Mesendoderm (in vitro differentiated cells): ENCODE results near the gene RFC1.
"Not testable (repeated sequence)": the region's sequence is repeated elsewhere in the genome, so short reads cannot be mapped to it uniquely, and the experiment has no call there.

ENCODE experiments used
- DNase-seq: peaks from one replicate; pipeline ENCODE4 v3.0.0; 2013
- H2AK5ac ChIP-seq: 2 replicates; pipeline ENCODE4 v1.6.1; 2013; ENCODE audit warnings: low read length, inconsistent platforms
- H2BK120ac ChIP-seq: 2 replicates; pipeline ENCODE4 v1.6.1; 2013; ENCODE audit warnings: low read depth, mild to moderate bottlenecking, low read length, moderate library complexity, mixed read lengths
- H2BK15ac ChIP-seq: replicated peaks from 2 replicates; pipeline ENCODE4 v1.6.1; 2013; ENCODE audit warnings: low read depth, mild to moderate bottlenecking, moderate library complexity
- H2BK5ac ChIP-seq: 2 replicates; pipeline ENCODE4 v1.6.1; 2013; ENCODE audit warnings: low read length, inconsistent platforms
- H3K18ac ChIP-seq: 2 replicates; pipeline ENCODE4 v1.6.1; 2013; ENCODE audit warnings: mild to moderate bottlenecking, low read length, mixed read lengths
- H3K23ac ChIP-seq: one replicate; pipeline ENCODE4 v1.6.1; 2013; ENCODE audit warnings: low read length
- H3K27ac ChIP-seq: 2 replicates; pipeline ENCODE4 v1.5.1; 2013; ENCODE audit warnings: low read depth, mild to moderate bottlenecking, inconsistent platforms, low read length, moderate library complexity
- H3K27me3 ChIP-seq: 2 replicates; pipeline ENCODE4 v1.6.1; 2013; ENCODE audit warnings: low read length, control low read depth, mild to moderate bottlenecking, inconsistent platforms; ENCODE audit not compliant: insufficient read depth, poor library complexity
- H3K36me3 ChIP-seq: 2 replicates; pipeline ENCODE4 v1.6.1; 2013; ENCODE audit warnings: low read length, inconsistent platforms; ENCODE audit not compliant: control insufficient read depth, insufficient read depth
- H3K4ac ChIP-seq: one replicate; pipeline ENCODE4 v1.6.1; 2013; ENCODE audit warnings: low read depth, mild to moderate bottlenecking, low read length, moderate library complexity
- H3K4me1 ChIP-seq: 2 replicates; pipeline ENCODE4 v1.6.1; 2013; ENCODE audit warnings: low read depth, low read length, inconsistent platforms; ENCODE audit not compliant: control insufficient read depth
- H3K4me2 ChIP-seq: 2 replicates; pipeline ENCODE4 v1.6.1; 2013; ENCODE audit warnings: low read length
- H3K4me3 ChIP-seq: 2 replicates; pipeline ENCODE4 v1.5.1; 2013; ENCODE audit warnings: mild to moderate bottlenecking, low read length
- H3K56ac ChIP-seq: one replicate; pipeline ENCODE4 v1.6.1; 2013; ENCODE audit warnings: low read length
- H3K79me1 ChIP-seq: 2 replicates; pipeline ENCODE4 v1.6.1; 2013; ENCODE audit warnings: low read length, inconsistent platforms
- H3K79me2 ChIP-seq: 2 replicates; pipeline ENCODE4 v1.6.1; 2013; ENCODE audit warnings: mild to moderate bottlenecking, low read length; ENCODE audit not compliant: control insufficient read depth, insufficient read depth
- H3K9ac ChIP-seq: 2 replicates; pipeline ENCODE4 v1.6.1; 2013; ENCODE audit warnings: low read length, inconsistent platforms
- H4K5ac ChIP-seq: one replicate; pipeline ENCODE4 v1.6.1; 2013; ENCODE audit warnings: low read length
- H4K8ac ChIP-seq: one replicate; pipeline ENCODE4 v1.6.1; 2013; ENCODE audit warnings: low read depth, mild to moderate bottlenecking, control low read depth, low read length, moderate library complexity
- WGBS: extraction: QIAGEN DNeasy Blood & Tissue Kit; methylation state at CpG from one replicate; pipeline ENCODE4 v1.1.7; 2013; ENCODE audit warnings: low lambda C conversion rate, missing lambda C conversion rate; ENCODE audit not compliant: insufficient coverage; ENCODE audit errors: extremely low coverage; 5-methylcytosine and 5-hydroxymethylcytosine counted together

Gene RFC1

DNA sequence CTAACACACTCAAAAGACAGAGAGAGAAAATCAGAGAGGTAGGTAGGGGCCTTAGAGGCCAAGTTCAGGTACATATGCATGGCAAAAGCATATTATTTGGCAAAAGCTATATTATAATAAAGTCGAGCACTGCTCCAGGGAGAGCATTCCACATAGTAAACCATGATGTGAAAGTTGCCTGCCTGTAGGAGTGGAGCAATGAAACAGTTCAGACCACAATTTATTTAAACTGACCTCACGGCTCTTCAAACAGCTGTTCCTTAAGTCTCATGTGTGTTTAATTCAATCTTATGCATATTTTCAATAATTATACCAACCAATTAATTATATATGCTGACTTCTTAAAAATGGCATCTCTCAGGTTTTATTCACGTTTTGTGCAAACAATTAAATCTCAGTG lies 3.3 kb downstream of the RFC1 start:
- no peaks in the 10 kb centered on the region for H3K4me1 ChIP-seq
- WGBS = no CpG with 5 or more reads among the region's 3 CpGs
- H3K4me3 ChIP-seq = no peak overlapping the region
- H2BK15ac ChIP-seq = no peak overlapping the region
- no peaks in the 10 kb centered on the region for H3K36me3 ChIP-seq
- no peak overlapping the region for H3K27ac ChIP-seq
- H3K27me3 ChIP-seq = no peaks in the 10 kb centered on the region
- no peak overlapping the region for H3K23ac ChIP-seq
- H2BK120ac ChIP-seq = no peak overlapping the region
- H4K5ac ChIP-seq = no peak overlapping the region
- peaks cover 41% of the 10 kb centered on the region for H3K79me2 ChIP-seq
- no peak overlapping the region for H2BK5ac ChIP-seq
- H3K56ac ChIP-seq = no peak overlapping the region
- no peak overlapping the region for H2AK5ac ChIP-seq
- no peak for DNase-seq
- no peak overlapping the region for H3K18ac ChIP-seq
- H3K79me1 ChIP-seq = peaks cover 13% of the 10 kb centered on the region
- no peak overlapping the region for H3K4me2 ChIP-seq
- H3K9ac ChIP-seq = no peak overlapping the region
- no peak overlapping the region for H3K4ac ChIP-seq
- H4K8ac ChIP-seq = no peak overlapping the region

DNA sequence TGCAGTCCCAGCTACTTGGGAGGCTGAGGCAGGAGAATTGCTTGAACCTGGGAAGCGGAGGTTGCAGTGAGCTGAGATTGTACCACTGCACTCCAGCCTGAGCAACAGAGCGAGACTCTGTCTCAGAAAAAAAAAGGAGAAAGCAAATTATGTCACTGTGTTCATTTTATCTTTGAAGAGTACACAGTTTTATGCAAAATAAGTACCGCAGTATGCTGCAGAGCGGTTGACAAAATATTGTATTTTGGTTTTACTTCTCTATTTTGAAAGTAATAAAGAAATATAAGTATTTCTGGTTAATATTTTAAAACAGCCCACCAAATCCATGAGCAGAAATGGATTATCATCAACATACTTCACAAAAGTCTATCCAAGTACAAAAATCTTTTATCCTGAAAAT lies 5.6 kb downstream of the RFC1 start:
- WGBS = no CpG with 5 or more reads among the region's 4 CpGs
- not testable (repeated sequence) for H3K9ac ChIP-seq, H3K56ac ChIP-seq, H3K23ac ChIP-seq, H2AK5ac ChIP-seq, H2BK15ac ChIP-seq, H3K4ac ChIP-seq, H3K27me3 ChIP-seq, H3K4me2 ChIP-seq, H3K36me3 ChIP-seq, H4K5ac ChIP-seq, H3K27ac ChIP-seq, H3K18ac ChIP-seq, H2BK120ac ChIP-seq, H4K8ac ChIP-seq, DNase-seq, H3K4me3 ChIP-seq, H2BK5ac ChIP-seq, H3K4me1 ChIP-seq
- peaks cover 11% of the 10 kb centered on the region for H3K79me1 ChIP-seq
- peaks cover 46% of the 10 kb centered on the region for H3K79me2 ChIP-seq

DNA sequence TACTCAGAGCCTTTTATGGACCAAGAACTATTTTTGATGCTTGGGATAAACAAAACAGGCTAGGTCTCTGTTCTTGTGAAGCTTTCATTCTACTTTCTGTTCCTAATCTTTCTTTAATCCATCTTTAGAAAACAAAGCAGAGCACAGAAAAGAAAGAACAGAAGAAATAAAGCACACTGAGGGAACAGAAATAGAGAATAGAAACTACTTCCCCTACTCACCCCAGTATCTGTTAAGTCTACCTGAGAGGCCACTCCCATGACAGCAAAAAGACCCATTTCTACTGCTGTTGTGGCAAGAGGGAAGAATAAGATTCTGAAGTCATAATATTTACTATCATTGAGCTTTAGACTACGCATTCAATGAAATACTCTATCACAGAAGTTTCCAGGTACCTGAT lies 9.2 kb downstream of the RFC1 start:
- Histone ChIP-seq H2AK5ac (no peak overlapping the region), H3K56ac (no peak overlapping the region), H3K36me3 (no peaks in the 10 kb centered on the region), H3K4me3 (no peak overlapping the region), H3K27ac (no peak overlapping the region), H2BK15ac (no peak overlapping the region), H3K23ac (no peak overlapping the region), H3K27me3 (no peaks in the 10 kb centered on the region), H4K5ac (no peak overlapping the region), H3K4ac (no peak overlapping the region), H3K9ac (no peak overlapping the region), H3K4me1 (no peaks in the 10 kb centered on the region), H2BK5ac (no peak overlapping the region), H3K79me1 (peaks cover 10% of the 10 kb centered on the region), H3K79me2 (peaks cover 36% of the 10 kb centered on the region), H4K8ac (no peak overlapping the region), H3K18ac (no peak overlapping the region), H2BK120ac (no peak overlapping the region), H3K4me2 (no peak overlapping the region)
- no peak for DNase-seq
- WGBS = no CpG with 5 or more reads among the region's 1 CpG

DNA sequence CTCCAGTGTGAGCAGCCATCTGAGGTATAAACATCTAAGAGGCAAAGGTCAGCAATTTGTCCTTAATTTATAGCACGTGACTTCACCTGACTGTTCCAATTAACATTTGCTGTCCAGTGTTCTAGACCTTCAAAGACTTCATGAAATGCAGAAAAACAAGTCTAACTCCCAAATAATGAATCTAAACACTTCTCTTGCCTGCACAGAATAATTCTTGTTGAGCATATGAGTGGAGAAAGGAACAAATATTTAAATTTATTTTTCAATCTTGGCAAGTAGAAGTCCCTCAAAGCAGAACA lies 12.0 kb downstream of the RFC1 start:
- no CpG with 5 or more reads among the region's 1 CpG for WGBS
- no peak overlapping the region for H2BK5ac ChIP-seq
- H3K79me1 ChIP-seq = peaks cover 9% of the 10 kb centered on the region
- no peak overlapping the region for H2BK120ac ChIP-seq
- no peak overlapping the region for H2AK5ac ChIP-seq
- H3K4me2 ChIP-seq = no peak overlapping the region
- H3K9ac ChIP-seq = no peak overlapping the region
- no peak overlapping the region for H4K8ac ChIP-seq
- no peak overlapping the region for H3K4me3 ChIP-seq
- peaks cover 29% of the 10 kb centered on the region for H3K79me2 ChIP-seq
- H3K18ac ChIP-seq = no peak overlapping the region
- H3K27ac ChIP-seq = no peak overlapping the region
- no peak for DNase-seq
- no peaks in the 10 kb centered on the region for H3K27me3 ChIP-seq
- H2BK15ac ChIP-seq = no peak overlapping the region
- H3K36me3 ChIP-seq = no peaks in the 10 kb centered on the region
- no peak overlapping the region for H3K23ac ChIP-seq
- H3K4ac ChIP-seq = no peak overlapping the region
- no peak overlapping the region for H4K5ac ChIP-seq
- H3K4me1 ChIP-seq = no peaks in the 10 kb centered on the region
- no peak overlapping the region for H3K56ac ChIP-seq

DNA sequence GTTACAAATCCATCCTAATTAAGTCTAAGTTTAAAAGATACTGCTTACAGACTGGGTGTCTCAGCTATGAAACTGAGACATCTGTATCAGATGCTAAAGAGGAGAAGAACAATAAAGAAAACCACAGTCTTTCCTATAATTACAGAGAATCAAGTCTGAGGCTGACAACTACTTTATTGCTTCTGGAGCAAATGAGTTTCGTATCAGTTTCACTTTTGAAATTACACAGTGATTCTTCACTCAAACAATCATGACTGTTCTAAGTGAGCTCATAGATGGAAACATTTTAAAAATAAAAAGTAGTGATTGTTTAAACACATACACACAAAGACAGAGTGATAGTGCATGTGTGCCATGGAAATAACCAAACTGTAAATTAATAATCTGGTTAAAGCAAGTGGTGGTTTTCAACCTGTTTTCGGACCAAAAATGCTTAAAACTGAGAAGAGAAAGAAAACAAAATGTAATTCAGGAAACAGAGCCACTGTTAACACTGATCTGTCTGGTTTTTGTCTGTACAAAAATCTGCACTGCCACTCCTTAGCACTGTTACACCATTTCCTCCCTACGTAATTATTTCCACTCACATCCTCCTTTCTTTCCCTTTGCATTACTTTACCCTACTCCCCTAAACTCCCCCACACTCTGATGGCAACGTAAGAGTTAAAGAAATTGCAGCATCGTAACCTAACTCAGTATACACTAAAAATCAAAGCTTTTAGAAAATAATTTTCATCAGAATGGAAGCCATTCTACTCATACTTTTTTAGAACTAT lies 12.5 kb downstream of the RFC1 start:
- 100% methylated on average over 1 of the region's 5 CpGs for WGBS
- H3K4ac ChIP-seq = no peak overlapping the region
- H3K4me3 ChIP-seq = no peak overlapping the region
- no peak overlapping the region for H3K27ac ChIP-seq
- no peak overlapping the region for H2BK5ac ChIP-seq
- no peak overlapping the region for H3K9ac ChIP-seq
- no peaks in the 10 kb centered on the region for H3K27me3 ChIP-seq
- DNase-seq = no peak
- H4K5ac ChIP-seq = no peak overlapping the region
- no peak overlapping the region for H3K56ac ChIP-seq
- no peak overlapping the region for H3K4me2 ChIP-seq
- no peaks in the 10 kb centered on the region for H3K4me1 ChIP-seq
- H3K23ac ChIP-seq = no peak overlapping the region
- no peaks in the 10 kb centered on the region for H3K36me3 ChIP-seq
- H4K8ac ChIP-seq = no peak overlapping the region
- H2BK15ac ChIP-seq = no peak overlapping the region
- no peak overlapping the region for H3K18ac ChIP-seq
- no peak overlapping the region for H2AK5ac ChIP-seq
- no peak overlapping the region for H2BK120ac ChIP-seq
- H3K79me1 ChIP-seq = peaks cover 5% of the 10 kb centered on the region
- peaks cover 26% of the 10 kb centered on the region for H3K79me2 ChIP-seq

DNA sequence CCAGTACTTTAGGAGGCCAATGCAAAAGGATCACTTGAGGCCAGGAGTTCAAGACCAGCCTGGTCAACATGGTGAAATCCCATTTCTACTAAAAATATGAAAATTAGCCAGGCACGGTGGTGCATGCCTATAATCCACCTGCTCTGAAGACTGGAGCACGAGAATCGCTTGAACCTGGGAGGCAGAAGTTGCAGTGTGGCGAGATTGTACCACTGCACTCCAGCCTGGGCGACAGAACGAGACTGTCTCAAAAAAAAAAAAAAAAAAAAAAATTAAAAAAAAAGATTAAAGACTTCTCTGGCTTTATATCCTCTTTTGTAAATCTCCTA lies 13.0 kb downstream of the RFC1 start:
- not testable (repeated sequence) for H4K5ac ChIP-seq, H2BK120ac ChIP-seq, H3K23ac ChIP-seq, H4K8ac ChIP-seq, H2BK15ac ChIP-seq, H3K27me3 ChIP-seq, H2AK5ac ChIP-seq, H3K4me1 ChIP-seq, H3K36me3 ChIP-seq, H3K18ac ChIP-seq, H3K9ac ChIP-seq, DNase-seq, H3K56ac ChIP-seq, H3K4me2 ChIP-seq, H3K4me3 ChIP-seq, H3K27ac ChIP-seq, H3K4ac ChIP-seq, H3K79me1 ChIP-seq, H2BK5ac ChIP-seq
- no CpG with 5 or more reads among the region's 6 CpGs for WGBS
- peaks cover 22% of the 10 kb centered on the region for H3K79me2 ChIP-seq
